ENCODE results near the gene ADCY9. TPM values are rescaled to one million over a fixed set of nuclear protein-coding genes. Genes with fewer than 3 reads are reported as not detected.

Gene ADCY9
- total RNA-seq, 1 donor from 2014 or later = 11.4 TPM

DNA sequence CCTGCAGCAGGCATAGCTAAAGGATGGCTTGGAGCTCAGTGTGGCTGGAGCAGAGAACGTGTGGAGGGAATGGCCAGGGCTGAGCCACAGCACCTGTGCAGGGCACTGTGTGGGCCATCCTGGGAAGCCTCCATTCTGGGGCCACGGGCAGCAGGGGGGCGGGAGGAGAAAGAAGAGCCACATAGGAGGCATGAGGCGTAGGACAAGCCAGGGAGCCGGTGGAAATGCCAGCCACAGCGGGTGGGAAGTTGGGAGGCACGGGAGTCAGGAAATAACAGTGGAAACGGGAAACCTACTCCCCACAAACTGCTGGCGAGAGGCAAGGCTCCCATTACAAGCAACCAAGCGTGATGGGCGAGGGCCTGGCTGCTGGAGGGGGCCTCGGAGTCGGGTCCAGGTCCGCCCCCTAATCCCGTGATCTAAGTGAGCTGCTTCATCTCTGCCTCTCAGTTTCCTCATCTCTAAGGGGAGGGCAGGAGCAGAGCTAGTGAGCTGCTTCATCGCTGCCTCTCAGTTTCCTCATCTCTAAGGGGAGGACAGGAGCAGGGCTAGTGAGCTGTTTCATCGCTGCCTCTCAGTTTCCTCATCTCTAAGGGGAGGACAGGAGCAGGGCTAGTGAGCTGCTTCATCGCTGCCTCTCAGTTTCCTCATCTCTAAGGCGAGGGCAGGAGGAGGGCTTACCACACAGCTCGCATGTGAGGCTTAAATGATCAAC lies 104.9 kb downstream of the ADCY9 start:
- H3K4me1 Mint-ChIP-seq (ENCODE audit: low read depth, unreplicated experiment) = peaks cover 10% of the 10 kb centered on the region
- H3K4me3 Mint-ChIP-seq (ENCODE audit: unreplicated experiment) = no peak overlapping the region
- H3K4me2 ChIP-seq (ENCODE audit: low read length) = no peak overlapping the region

DNA sequence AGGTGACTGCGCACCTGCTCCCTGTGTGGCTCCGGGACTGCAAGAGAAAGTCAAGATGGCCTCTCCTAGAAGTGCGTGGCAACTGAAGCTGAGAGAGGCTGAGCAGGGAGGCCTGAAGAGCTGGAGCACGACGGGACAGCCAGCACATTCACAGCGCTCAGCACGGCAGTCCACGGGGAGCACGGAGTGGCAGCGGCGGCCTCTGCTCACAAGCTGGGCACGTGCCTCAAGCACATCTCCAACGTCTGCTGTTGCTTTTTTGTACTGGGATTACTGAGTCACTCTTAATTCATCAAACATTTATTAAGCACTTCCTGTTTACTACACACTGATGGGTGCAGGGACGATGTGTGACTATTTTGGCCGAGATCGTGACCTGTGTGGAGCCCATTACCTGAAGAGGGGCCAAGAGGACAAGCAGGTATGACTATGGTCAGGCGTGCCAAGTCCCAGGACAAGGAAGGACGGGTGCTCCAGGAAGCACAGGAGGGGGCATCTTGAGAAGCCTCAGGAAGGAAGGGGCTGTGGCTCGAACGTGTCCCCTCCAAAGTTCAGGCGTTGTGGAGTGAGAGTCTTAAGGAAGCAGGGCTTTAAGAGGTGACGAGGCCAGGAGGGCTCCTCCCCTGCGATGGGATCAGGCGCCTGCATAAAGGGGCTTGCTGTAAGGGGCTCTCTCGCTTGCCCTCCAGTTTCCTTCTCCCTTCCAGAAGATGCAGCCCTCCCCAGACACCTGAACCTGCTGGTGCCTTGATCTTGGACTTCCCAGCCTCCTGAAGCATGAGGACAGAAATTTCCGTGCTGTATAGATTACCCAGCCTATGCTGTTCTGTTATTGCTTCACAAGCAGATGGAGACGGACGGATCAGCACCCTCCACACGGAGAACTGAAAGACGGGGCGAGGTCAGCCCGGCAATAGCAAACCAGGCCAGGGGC lies 105.8 kb downstream of the ADCY9 start:
- Mint-ChIP-seq H3K9me3 (ENCODE audit: unreplicated experiment) (no peaks in the 10 kb centered on the region), H3K36me3 (ENCODE audit: low read depth, unreplicated experiment) (peaks cover 3% of the 10 kb centered on the region), H3K4me3 (ENCODE audit: unreplicated experiment) (no peak overlapping the region), H3K27ac (ENCODE audit: unreplicated experiment) (peak overlapping the region; percentile 14), H3K4me1 (ENCODE audit: low read depth, unreplicated experiment) (peaks cover 10% of the 10 kb centered on the region), H3K27me3 (ENCODE audit: low read depth, unreplicated experiment) (peaks cover 2% of the 10 kb centered on the region)
- TF ChIP-seq EZH2 (IDR thresholded peaks at IDR 0.05; ENCODE audit: insufficient read depth, low read length) = no peak
- TF ChIP-seq, protein P1, sequence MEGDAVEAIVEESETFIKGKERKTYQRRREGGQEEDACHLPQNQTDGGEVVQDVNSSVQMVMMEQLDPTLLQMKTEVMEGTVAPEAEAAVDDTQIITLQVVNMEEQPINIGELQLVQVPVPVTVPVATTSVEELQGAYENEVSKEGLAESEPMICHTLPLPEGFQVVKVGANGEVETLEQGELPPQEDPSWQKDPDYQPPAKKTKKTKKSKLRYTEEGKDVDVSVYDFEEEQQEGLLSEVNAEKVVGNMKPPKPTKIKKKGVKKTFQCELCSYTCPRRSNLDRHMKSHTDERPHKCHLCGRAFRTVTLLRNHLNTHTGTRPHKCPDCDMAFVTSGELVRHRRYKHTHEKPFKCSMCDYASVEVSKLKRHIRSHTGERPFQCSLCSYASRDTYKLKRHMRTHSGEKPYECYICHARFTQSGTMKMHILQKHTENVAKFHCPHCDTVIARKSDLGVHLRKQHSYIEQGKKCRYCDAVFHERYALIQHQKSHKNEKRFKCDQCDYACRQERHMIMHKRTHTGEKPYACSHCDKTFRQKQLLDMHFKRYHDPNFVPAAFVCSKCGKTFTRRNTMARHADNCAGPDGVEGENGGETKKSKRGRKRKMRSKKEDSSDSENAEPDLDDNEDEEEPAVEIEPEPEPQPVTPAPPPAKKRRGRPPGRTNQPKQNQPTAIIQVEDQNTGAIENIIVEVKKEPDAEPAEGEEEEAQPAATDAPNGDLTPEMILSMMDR (IDR thresholded peaks at IDR 0.05; ENCODE audit: insufficient read depth, low read depth, low read length) = no peak
- Histone ChIP-seq H3K4me2 (ENCODE audit: low read length) (no peak overlapping the region), H3K27me3 (ENCODE audit: insufficient read depth, low read length) (no peaks in the 10 kb centered on the region), H3K4me1 (ENCODE audit: insufficient read depth, low read length) (peaks cover 4% of the 10 kb centered on the region), H2AFZ (ENCODE audit: low read depth, low read length) (no peak overlapping the region), H3K4me3 (ENCODE audit: insufficient read depth, low read depth, low read length) (no peak overlapping the region), H4K20me1 (ENCODE audit: insufficient read depth, low read length) (no peaks in the 10 kb centered on the region), H3K79me2 (ENCODE audit: insufficient read depth, low read length) (no peaks in the 10 kb centered on the region), H3K9ac (ENCODE audit: low read length) (no peak overlapping the region), H3K9me3 (ENCODE audit: insufficient read depth, low read depth, low read length) (no peaks in the 10 kb centered on the region), H3K27ac (ENCODE audit: low read depth, low read length) (no peak overlapping the region), H3K36me3 (ENCODE audit: insufficient read depth, low read length) (no peaks in the 10 kb centered on the region)
- FAIRE-seq = no peak
- no peak for DNase-seq (ENCODE audit: low read depth)

More for the DNA sequence above, 104.9 kb downstream of the ADCY9 start:
- TF ChIP-seq EZH2 (IDR thresholded peaks at IDR 0.05; ENCODE audit: insufficient read depth, low read length) = no peak
- TF ChIP-seq, protein P1 (IDR thresholded peaks at IDR 0.05; ENCODE audit: insufficient read depth, low read depth, low read length) = no peak
- Histone ChIP-seq H3K9ac (ENCODE audit: low read length) (no peak overlapping the region), H3K36me3 (ENCODE audit: insufficient read depth, low read length) (no peaks in the 10 kb centered on the region), H3K79me2 (ENCODE audit: insufficient read depth, low read length) (no peaks in the 10 kb centered on the region), H4K20me1 (ENCODE audit: insufficient read depth, low read length) (no peaks in the 10 kb centered on the region), H3K27ac (ENCODE audit: low read depth, low read length) (no peak overlapping the region), H3K9me3 (ENCODE audit: insufficient read depth, low read depth, low read length) (no peaks in the 10 kb centered on the region), H3K4me1 (ENCODE audit: insufficient read depth, low read length) (peaks cover 4% of the 10 kb centered on the region), H3K4me3 (ENCODE audit: insufficient read depth, low read depth, low read length) (no peak overlapping the region), H2AFZ (ENCODE audit: low read depth, low read length) (peak overlapping the region; percentile 3), H3K27me3 (ENCODE audit: insufficient read depth, low read length) (no peaks in the 10 kb centered on the region)
- Mint-ChIP-seq H3K9me3 (ENCODE audit: unreplicated experiment) (no peaks in the 10 kb centered on the region), H3K27ac (ENCODE audit: unreplicated experiment) (no peak overlapping the region), H3K27me3 (ENCODE audit: low read depth, unreplicated experiment) (peaks cover 2% of the 10 kb centered on the region), H3K36me3 (ENCODE audit: low read depth, unreplicated experiment) (peaks cover 3% of the 10 kb centered on the region)
- FAIRE-seq (no peak), DNase-seq (ENCODE audit: low read depth) (no peak)

Data from astrocyte (in vitro differentiated cells and primary cell).